Glomerular visceral epithelial cell (primary cell): ENCODE results near the gene TSSC4.

ENCODE experiments used
- DNase-seq: peaks from one replicate; pipeline ENCODE4 v3.0.0-alpha.2; 2016; ENCODE audit errors: extremely low spot score

TSSC4 gene

DNA sequence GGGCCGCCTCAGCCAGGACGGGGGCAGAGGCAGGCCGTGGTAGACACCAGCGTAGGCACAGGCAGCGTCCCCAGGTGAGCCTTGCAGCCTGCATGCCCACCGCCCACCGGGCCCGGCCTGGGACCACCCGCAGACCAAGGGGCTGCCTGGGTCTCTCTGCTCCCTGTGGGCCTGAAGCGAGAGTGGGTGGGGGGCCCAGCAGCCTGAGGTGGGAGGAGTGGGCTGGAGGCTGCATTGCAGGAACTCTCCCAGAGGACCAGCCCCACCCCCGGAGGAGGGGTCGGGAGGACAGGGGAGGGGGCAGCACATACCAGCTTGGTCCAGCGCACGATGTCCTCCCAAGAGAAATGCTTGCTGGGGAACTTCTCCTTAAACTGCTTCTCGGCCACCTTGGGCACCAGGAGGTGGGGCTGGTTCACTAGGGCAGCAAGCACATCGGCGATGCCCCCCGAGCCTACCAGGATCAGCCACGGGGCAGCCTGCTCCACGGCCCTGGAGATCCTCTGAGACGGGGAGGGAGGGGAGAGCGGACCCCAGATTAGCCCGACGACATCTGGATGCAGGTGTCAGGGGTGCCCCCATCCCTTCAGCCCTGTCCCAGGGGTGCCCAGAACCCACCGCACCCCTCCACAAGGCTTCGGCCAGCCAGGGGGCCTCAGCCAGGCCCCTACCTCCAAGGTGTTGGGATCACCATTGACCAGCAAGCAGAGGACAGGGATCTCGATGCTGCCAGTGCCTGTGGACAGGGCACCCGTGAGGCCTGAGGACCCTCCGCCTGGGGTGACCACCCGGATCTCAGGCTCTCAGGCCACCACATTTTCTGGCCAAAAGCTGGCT, 17.5 kb downstream of the TSSC4 start:
- DNase-seq = no peak

GRCh38 chr11:2418693-2419360, 18.3 kb downstream of the TSSC4 start:
- DNase-seq = no peak

DNA sequence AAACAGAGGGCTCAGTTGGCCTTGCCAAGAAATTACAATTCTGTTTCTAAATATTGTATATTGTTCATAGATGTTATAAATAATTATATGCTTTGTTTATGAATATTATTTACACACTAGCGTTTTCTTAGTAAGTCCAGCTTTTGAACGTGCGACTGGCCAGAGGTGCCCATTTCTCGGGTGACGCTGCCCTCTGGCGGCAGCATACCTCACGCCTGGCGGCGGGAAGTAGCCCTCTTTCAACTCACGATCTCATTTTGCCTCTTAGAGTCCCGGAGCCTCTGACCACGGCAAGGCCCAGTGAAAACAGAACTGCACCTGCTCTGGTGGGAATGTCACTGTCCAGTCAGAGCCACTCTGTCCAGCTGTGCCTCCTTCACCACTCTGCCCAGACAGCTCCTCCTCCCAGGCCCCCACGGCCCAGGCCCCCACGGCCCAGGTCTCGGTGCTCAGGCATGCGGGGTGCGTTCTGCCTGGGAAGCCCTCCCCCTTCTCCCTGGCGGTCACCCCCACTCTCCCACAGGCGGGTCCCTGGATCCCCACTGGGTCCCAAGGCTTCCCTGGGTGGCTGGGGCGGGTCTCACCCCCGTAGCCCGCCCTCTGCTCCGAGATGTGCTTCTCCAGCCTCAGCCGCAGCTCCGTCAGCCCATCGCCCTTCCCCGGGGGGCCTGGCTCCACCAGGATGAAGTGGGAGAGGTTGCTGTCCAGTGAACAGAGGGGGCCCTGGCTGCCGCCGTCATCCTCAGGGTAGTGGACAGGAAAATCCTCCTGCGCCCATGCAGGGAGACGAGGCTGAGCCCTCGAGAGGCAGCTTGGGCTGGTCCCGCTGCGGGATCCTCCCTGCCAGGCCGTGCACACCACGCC, 19.3 kb downstream of the TSSC4 start:
- DNase-seq = peak; percentile 65

- DNase-seq = peak; percentile 62
These were observed 20.1 kb downstream of the TSSC4 start for GRCh38 chr11:2420502-2421225.

GRCh38 chr11:2421226-2421994, 20.9 kb downstream of the TSSC4 start:
- no peak for DNase-seq

DNA sequence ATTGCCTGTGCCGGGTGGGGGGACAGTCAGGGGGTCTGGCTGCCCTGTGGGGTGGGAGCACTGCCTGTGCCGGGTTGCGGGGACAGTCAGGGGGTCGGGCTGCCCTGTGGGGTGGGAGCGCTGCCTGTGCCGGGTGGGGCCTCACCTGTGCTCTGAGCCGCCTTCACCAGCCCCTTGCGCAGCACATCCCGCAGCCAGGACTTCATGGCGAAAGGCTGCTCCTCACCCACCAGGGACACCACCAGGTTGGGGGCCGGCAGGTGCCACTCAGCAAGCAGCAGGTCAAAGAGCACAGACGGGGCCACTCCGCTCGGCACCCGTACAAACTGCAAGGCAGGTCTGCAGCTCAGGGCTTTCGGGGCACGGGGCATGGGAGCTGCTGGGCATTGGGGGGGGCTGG, 21.4 kb downstream of the TSSC4 start:
- DNase-seq = no peak

DNA sequence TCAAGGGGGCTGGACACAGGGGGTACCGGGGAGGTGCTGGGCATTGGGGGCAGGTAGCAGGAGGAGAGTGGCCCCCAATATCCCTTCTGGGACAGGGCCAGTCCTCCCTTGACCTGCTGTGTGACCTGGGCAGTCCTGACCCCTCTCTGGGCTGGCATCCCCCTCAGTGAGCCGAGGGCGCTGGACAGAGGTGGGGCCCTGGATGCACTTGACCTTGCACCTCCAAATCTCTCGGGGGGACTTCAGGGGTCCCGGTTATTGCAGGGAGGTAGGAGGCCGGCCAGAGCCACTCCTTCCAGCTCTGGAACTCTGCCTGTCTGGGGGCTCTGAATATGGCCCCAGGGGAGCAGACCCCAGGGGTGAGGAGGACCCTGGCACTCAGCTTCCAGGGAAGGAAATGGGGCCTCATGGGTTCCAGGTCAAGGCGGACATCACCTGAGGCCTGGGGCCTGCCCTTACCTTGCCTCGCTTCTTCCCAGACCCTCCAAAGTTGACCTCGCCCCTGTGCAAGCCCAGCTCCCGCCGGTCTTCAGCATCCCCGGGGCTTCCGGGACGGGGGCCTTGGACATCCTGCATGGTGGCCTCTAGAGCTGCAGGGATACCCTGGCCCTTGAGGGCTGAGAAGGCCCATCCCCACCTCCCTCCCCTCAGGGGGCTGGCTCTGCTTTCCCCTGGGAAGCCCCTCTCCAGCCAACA, 22.1 kb downstream of the TSSC4 start:
- no peak for DNase-seq

GRCh38 chr11:2423157-2424025, 22.8 kb downstream of the TSSC4 start:
- DNase-seq = no peak

- DNase-seq = no peak
These were observed 24.4 kb downstream of the TSSC4 start for GRCh38 chr11:2424811-2425495.

DNA sequence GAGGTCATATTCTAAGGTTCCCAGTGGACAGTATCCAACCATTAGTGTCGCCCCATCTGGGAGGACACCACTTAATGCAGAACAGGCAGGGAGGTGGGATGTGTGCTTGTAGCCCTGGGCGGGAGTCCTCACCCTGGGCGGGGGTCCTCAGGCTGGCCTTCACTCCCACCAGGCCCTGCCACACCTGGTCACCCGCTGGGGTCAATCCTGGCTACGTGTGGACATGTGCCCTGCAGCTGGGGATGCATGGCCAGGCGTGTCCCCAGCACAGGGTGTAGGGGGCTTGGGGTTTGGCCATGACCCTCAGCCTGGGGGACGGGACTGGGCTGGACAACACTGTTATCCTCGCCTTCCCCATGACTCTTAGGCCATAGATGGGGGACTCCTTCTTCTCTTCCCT, 25.0 kb downstream of the TSSC4 start:
- DNase-seq = no peak

- DNase-seq = no peak
These were observed 25.7 kb downstream of the TSSC4 start for GRCh38 chr11:2426221-2426620.

DNA sequence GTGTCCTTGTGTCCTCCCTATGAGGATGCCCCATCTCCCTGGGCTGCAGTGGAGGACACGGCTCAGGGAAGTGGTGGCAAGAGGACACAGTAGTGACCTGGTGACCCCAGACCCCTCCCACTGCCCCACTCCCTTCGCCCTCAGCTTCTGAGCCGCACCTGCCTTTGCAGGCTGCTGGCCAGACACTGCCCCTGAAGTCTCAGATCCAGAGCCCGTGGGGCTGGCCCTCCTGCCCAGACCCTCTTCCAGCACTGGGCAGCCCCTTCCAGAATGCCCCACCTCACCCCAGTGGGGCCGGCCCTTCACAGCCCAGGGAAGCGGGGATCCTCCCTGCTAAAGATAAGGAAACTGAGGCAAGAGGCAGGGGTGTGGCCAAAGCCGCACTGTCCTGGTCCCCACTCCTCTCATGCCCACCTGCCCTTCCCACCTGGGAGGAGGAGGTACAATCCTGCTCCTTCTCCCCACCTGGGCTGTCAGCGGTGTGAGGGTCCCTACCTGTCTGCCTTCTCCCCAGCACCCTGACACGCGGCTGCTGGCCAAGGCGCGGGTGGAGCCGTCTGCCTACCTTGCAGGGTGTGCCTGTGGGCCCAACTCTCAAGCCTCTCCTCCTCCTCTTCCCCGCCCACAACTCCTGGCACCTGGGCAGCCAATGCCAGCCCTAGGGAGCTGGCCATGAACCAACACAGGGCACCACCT, 26.4 kb downstream of the TSSC4 start:
- no peak for DNase-seq

DNA sequence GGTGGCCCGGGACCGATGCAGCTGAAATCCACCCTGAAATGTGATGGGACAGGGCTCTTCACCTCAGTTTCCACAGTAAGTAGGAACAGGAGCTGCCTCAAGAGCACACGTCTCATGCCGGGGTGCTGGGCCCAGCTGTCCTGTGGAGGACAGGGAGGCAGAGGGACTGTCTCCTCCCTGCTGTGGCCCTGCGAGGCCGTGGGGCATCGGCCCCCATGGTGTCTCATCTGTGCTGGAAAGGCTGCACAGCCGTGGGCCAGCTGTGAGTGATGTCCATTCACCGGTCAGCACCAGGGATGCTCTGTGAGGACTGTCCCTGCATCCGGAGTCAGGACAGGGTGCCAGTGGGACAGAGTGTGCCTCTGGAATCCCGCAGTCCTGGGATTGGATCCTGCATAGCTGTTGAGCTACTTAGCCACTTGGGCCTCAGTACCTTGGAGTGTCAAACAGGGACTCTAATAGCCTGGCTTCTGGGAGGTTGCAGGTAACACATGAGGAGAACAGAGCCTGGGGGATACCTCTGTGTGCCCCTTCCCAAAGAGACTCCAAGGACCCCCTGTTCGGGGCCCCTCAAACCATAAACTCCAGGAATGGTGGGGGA, 27.3 kb downstream of the TSSC4 start:
- no peak for DNase-seq

GRCh38 chr11:2428322-2428795, 27.8 kb downstream of the TSSC4 start:
- peak; percentile 36 for DNase-seq

- DNase-seq = no peak
These were observed 30.8 kb downstream of the TSSC4 start for GRCh38 chr11:2431395-2431794.

GRCh38 chr11:2432171-2432621, 31.6 kb downstream of the TSSC4 start:
- DNase-seq = no peak

DNA sequence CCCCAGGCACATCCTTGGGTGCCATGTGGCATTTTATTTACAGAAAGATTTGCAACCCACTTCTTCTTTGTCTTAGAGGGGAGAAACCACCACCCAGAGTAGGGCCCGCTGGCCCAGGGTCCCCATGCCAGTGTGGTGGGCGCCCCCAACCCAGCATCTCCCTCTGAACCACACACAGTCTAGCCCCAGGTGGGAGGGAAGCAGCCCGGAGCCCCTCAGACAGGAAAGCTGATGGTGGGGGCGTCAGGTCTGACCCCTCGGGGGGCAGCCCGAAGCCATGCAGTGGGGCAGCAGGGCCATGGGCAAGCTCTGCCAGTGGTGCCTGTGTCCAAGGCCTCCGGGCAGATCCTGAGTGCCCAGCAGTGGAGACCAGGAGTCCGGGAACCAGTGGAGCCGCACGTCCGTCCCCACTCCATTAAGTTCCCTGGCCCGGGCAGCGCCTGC, 32.1 kb downstream of the TSSC4 start:
- no peak for DNase-seq
